NOMO-1 treated with dmso at 0.1 percent for 144 hours (cell line): ENCODE measurements around the gene ARID4B.
"Not testable (repeated sequence)": the region's sequence is repeated elsewhere in the genome, so short reads cannot be mapped to it uniquely, and the experiment has no call there.

Source experiments
- DNase-seq: peaks from one replicate; lab custom pipeline; 2025; ENCODE audit not compliant: unreplicated experiment; lab: John Stamatoyannopoulos, UW

ARID4B gene

DNA sequence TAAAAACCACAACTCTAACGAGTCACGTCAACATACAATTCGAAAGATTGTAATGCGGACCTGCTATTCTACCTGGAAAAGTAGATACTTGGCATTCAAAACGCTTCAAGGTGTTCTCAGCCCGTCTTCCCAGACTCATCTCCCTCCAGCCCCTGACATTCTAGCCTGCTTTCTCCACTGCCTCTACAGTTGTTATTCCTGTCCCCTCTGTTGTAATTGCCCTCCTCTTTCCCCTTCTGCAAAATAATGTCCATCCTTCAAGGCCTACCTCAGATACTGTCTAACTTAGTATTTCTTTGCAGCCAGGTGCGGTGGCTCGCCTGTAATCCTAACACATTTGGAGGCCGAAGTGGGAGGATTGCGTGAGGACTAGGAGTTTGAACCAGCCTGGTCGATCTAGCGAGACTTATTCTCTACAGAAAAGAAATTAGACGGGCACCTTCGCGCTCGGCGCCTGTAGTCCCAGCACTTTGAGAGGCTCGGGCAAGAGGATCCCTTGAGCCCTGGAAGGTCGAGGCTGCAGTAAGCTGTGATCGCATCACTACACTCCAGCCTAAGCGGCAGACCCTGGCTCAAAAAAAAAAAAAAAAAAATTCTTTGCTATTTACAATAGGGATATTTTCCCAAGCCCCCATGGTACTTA, 166.2 kb downstream of the ARID4B start:
- no peak for DNase-seq

DNA sequence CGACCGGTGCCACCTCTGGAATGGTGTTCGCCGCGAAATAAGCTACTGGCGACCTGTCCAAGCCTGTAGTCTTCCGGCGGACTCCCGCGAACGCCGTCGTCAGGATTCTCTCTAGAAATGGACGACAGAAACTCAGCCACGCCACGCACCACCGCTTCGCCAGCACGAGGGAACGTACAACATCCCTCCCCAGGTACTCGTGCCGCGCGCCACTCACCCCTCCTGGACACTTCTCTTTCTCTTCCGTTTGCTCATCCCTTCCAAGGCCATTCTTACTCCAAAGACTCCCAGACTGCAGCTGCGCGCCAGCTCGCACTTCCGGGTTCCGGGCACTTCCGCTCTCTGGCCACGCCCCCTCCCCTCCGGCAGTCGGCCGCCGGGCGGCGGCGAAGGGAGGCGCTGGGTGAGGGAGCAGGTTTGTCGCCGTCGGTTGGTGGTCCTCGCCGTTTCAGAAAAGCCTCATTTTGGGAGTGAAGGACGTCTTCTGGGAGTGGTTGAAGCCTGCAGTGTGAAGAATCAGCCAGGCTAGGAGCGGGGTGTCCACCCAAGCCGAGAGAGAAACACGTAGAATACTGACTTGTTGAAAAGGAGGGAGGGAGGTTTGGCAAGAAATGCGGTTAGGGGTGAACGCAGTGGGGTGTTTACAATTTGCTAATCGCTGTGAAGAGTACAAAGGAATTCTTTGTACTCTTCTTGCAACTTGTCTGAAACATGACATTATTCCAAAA, 166.9 kb downstream of the ARID4B start, which contains the start of gene RBM34:
Gene RBM34 (minus strand): TSS at position 294 of the 728 bp plus-strand sequence. CDS start 24 bp downstream, at position 270.
- DNase-seq, result peak; percentile 88

DNA sequence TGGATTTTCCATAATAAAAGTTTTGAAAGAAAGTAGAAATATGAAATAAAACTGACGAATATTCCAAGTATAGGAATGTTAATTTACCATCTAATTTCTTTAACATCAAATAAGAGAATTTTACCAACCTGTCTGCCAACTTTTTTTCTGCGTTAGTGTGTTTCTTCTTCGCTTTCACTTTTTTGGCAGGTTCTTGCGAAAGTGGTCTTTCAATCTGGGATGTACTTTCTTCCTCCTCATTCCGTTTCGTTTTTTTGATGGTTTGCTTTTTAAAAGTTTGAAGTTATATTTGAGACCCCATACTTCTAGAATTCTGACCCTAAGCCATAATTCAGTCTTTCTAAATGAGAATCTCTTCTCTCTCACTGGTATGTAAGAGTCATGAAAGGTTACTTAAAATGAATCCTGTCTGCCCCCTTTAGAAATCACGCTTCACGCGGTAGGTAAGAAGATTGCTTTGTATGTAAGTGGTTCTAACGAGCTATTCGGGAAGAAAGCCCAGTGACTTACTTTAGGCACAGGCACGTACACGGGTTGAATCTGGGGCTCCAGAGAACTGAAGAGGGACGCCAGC, 167.5 kb downstream of the ARID4B start:
- peak; percentile 67 for DNase-seq

DNA sequence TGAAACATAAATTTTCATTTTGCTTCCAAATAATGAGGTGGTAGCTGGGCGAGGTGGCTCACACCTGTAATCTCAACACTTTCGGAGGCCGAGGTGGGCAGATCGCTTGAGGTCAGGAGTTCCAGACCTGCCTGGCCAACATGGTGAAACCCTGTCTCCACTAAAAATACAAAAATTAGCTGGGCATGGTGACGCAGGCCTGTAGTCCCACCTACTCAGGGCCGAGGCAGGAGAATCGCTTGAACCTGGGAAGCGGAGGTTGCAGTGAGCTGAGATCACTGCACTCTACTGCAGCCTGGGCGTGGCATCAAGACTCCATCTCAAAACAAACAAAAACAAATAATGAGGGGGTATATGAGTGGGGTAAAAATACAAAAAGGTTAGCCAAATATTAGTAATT, 168.0 kb downstream of the ARID4B start:
- not testable (repeated sequence) for DNase-seq

DNA sequence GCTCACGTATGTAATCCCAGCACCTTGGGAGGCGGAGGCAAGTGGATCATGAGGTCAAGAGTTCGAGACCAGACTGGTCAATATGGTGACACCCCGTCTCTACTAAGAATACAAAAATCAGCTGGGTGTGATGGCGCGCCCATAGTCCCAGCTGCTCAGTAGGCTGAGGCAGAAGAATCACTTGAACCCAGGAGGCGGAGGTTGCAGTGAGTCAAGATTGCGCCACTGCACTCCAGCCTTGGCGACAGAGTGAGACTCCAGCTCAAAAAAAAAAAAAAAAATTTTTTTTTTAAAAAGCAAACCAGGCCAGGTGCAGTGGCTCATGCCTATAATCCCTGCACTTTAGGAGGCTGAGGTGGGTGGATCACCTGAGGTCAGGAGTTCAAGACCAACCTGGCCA, 168.7 kb downstream of the ARID4B start:
- DNase-seq, result not testable (repeated sequence)

DNA sequence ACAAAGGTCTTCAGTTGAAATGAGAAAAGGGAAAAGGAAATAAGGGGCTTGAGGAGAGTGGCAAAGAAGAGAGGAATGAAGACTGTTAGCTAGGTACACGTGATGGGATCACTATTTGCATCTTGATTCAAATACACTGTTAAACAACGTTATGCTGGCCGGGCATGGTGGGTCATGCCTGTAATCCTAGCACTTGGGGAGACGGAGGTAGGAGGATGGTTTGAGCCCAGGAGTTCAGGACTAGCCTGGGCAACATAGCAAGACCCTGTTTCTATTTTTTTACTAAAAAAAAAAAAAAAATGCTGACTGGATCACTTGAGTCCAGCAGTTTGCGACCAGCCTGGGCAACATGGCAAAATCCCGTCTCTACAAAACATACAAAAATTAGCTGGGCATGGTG, 169.3 kb downstream of the ARID4B start:
- no peak for DNase-seq

DNA sequence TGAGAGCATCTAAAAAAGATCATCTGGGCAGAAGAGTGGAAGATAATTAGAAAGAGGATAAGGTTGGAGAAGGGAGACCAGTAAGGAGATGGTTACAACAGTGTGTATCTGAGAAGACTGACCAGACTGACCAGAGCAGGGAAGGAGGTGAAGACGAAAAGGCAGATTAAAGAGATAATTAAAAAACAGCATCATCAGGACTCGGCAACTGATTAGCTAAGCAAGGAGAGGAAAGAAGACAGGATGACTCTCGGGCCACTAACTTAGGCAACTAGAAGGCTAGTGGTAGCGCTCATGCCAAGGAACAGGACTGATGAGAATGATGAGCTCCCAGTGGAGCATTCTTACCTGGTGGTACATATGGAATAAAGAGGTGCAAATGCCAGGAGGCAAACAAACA, 170.8 kb downstream of the ARID4B start:
- no peak for DNase-seq

DNA sequence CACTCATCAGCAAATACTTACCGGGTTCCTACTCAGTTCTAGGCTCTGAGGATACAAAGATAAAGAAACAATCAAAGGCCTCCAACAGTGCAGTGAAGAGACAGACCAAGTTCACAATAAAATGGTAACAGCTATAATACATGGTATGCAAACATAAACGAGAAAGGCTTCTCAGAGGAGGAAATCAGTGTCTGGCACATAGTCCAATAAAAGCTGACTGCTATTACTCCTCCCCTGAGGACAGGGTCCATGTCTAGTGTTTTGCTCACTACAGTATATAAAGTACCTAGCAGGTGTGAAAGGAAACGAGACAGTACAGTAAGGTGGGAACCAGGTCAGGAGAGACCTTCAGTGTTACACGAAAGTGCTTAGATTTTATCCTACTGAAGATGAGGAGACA, 171.2 kb downstream of the ARID4B start:
- no peak for DNase-seq

DNA sequence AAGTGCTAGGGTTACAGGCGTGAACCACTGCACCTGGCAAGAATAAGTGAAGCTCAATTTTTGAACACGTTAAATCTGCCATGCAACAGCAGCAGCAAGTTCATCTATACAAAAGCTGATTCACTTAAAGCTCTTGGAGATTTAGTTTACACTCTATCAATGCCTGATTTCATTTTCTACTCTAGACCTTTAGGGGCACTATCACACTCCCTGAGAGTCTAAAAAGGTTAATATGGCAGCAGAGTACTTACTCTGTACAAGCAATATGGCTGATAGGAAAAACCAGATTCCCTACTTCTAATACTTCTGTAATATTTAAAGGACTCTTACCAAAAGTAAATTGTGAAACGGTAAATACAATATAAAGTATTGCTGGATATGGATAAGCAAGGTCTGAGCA, 171.7 kb downstream of the ARID4B start:
- DNase-seq, result no peak

DNA sequence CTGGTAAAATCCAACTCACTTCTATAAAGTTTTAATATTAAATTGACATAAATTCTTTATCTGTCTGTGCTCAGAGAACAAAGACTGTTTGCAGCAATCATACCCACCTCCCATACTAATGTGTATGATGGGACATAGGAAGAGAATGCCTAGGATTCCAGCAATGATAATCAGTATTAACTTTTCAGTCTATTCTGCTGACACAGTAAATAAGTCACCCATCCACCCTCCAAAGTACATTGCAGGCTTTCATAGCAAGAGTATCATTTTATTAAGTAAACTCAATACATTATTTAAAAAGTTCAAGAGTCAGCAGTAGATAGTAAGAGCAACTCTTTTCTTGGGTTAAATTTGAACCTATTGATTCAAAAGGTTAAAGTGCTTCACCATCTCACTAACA, 175.7 kb downstream of the ARID4B start:
- no peak for DNase-seq

DNA sequence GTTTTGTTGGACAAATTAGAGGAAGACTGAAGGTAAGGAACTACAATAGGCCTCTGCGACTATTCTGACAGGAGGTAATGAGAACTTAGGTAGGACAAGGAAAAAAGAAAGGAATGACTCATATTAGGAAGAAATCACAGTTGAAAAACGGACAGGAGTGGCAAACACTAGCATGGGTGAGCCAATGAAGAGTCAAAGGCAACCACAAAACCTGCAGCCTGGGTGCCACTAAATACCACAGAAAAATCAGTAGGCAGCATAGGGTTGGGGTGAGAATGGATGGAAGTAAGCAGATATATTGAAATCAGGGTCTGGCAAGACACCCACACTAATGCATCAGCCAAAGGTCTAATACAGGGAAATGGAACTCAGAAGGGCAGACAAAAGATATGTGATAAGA, 176.9 kb downstream of the ARID4B start:
- DNase-seq, result no peak

DNA sequence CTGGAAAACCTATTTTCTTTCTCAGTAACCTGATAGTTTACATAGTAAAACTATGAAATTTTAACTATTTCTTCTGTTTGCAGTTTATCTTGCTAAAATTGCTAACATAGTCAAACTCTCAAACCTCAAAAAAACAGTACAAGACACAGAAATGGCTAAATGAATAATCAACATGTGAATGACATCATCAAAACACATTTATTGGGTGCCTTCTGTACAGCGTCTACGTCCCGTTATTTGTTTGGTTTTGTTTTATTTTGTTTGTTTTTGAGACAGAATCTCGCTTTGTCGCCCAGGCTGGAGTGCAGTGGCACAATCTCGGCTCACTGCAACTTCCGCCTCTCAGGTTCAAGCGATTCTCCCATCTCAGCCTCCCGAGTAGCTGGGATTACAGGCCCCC, 178.2 kb downstream of the ARID4B start:
- no peak for DNase-seq

DNA sequence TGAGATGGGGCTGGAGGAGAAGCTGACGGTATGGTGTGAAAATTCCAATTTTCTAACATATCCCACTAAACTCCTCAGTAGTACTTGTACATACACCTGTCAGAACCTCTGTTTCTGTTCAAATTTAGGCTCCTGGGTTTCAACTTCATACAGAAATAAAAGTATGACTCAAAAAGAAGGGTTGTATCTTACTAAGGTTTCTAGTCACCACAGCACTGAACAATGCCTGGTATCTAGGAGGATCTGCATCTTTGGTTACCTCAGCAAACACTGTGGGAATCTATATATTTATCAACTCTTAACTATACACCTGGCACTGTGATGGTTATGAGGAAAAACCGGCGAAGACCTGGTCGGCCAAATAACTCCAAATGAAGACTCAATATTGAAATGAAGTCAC, 180.7 kb downstream of the ARID4B start:
- DNase-seq, result no peak

DNA sequence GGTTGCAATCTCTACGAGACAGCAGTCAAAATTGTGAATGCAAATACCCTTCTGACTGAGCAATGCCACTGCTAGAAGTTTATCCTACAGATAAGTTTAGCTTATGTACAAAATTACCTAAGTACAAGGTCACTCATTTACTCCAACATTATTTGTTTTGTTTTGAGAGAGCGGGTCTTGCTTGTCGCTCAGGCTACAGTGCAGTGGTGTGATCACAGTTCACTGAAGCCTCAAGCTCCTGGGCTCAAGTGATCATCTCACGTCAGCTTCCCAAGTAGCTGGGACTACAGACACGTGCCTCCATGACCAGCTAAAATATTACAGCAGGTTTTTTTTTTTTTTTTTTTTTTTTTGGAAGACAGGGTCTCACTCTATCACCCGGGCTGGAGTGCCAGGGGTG, 182.3 kb downstream of the ARID4B start:
- no peak for DNase-seq

DNA sequence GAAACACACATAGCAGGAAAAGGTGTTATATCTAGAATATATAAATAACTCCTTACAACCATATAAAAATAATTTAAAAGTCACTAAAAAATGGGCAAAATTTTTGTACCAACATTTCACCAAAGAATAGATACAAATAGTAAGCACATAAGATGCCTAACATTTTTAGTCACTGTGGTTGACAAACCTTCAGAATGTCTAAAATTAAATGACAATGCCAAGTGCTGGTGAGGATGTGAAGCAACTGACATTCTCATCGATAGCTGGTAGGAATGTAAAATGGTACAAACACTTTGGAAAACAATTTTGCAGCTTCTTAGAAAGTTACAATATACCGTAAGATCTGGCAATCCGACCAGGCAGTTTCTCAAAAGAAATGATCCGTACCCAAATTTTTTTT, 185.0 kb downstream of the ARID4B start:
- no peak for DNase-seq

DNA sequence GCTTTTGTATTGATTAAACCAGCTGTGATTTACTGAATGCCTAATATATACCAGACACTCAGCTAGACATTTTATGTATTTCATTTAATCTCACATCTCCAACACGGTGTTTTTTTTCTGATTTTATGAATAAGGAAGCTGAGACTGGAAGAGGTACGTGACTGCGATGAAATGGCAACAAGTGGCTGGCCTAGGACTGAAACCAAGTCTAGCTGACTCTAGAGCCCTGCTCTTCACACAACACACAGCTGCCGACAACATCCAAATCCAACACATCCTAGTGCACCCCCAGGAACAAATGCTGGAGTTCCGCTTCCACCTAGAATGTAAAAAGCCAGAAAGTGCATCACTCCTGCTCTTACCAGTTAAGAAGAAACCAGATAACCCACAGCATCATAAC, 188.7 kb downstream of the ARID4B start:
- DNase-seq, result no peak

DNA sequence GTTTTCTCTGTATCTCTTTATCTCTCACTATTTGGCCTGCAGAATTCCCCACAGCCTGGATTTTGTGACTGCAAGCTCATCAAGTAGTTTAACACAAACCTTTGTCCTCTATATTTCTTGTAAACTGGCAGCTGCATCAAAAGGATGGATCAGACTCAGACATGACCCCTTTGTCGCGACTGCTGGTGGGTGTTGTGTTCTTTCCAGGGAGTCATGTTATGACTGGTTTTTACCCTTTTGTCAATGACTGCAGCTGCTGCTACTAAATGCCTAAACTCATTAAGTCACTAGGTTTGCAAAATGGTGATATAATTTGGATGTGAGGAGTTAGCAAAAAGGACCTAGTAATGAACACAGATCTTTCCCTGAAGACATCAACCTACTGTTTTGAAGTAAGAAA, 189.2 kb downstream of the ARID4B start:
- DNase-seq, result no peak

DNA sequence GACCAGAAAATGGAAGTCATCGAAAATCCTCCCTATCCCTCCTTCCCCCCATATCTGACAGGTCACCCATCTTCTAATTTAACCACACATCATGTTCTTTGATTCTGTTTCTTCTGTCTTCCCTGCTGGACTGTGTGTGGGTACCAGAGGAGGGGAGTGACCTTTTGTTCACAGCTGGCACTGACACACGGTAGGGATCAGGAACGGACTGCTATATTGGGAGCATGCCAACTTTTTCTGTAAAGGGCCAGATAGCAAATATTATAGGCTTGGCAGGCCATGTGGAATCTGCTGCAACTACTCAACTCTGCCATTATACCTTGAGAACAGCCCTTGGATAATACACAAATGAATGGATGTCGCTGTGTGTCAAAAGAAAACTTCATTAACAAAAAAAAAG, 191.9 kb downstream of the ARID4B start:
- no peak for DNase-seq

DNA sequence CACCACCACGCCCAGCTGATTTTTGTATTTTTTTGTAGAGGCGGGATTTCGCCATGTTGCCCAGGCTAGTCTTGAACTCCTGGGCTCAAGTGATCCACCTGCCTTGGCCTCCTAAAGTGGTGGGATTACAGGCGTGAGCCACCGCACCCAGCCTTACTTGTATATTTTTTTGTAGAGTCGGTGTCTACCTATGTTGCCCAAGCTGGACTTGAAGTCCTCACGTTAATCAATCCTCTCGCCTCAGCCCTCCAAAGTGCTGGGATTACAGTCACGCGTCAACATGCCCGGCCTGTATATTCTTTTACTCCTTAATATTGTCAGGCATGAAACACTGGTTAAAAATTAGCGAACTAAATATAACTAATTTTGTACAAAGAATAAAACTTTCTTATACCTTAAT, 193.8 kb downstream of the ARID4B start:
- DNase-seq, result no peak

DNA sequence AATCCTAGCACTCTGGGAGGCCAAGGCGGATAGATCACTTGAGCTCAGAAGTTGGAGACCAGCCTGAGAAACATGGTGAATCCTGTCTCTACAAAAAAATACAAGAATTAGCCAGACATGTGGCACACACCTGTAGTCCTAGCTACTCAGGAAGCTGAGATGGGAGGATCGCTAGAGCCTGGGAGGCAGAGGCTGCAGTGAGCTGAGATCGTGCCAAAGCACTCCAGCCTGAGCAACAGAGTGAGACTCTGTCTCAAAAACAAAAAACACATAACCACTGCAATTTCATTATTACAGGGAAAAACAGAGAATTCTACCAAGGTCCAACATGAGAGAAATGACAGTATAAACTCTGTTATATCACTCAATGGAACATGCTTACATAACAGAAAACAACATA, 194.9 kb downstream of the ARID4B start:
- no peak for DNase-seq

DNA sequence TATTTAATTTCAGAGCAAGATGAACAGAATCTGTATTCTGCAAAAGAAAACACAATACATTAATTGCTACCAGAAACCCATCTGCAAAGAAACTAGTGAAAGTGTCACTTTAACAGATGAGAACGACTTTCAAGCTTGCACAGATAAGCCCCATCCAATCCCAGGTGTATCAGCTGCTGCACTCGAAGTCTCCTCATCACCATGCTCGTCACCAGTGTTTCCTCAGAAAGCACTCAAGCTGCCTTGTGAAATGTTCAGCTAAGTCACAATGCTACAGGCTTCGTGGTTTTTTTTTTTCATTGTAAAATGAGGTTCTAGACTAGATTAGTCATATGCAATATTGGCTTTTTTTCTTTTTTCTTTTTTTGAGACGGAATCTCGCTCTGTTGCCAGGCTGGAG, 196.0 kb downstream of the ARID4B start:
- DNase-seq, result no peak

DNA sequence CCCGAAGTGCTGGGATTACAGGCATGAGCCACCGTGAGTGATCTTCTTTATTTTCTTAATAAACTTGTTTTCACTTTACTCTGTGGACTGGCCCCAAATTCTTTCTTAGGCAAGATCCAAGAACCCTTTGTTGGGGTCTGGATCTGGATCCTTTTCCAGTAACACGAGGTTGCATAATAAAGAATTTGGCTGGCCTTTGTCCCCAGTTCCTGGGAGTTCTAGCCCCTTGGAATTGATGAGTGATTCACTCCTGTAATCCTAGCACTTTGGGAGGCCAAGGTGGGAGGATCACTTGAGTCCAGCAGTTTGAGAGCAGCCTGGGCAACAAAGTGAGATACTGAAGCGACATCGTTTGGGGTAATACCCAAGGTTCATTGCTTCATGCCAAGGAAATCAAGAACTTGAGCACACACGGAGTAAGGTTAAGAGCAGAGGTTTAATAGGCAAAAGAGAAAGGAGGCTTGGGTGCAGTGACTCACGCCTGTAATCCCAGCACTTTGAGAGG, 197.2 kb downstream of the ARID4B start:
- DNase-seq, result no peak
